Adrenal gland (tissue), 5 donors: ENCODE data around the gene RALB.

Source experiments
- CTCF ChIP-seq, 6 experiments: fragments of 450-650 bp in 4 of 6; fragments of 200-600 bp in 2 of 6; sonication (generic) in 1 of 6; IDR thresholded peaks; 1 replicate in 5 of 6; 2 replicates in 1 of 6; pipeline versions ENCODE4 v1.5.1 to v1.8.0; 2016 to 2021; ENCODE audit warnings: antibody characterized with exemption in 6 of 6, mild to moderate bottlenecking in 2 of 6, moderate library complexity in 1 of 6
- POLR2A ChIP-seq, 2 donors: fragments of 450-650 bp; IDR thresholded peaks; one replicate each; pipeline ENCODE4 v1.6.1; 2017; ENCODE audit warnings: antibody characterized with exemption in 2 of 2, mild to moderate bottlenecking in 2 of 2, moderate library complexity in 1 of 2
- donor health status: DM: no; HTN: no; CAD: no.

DNA sequence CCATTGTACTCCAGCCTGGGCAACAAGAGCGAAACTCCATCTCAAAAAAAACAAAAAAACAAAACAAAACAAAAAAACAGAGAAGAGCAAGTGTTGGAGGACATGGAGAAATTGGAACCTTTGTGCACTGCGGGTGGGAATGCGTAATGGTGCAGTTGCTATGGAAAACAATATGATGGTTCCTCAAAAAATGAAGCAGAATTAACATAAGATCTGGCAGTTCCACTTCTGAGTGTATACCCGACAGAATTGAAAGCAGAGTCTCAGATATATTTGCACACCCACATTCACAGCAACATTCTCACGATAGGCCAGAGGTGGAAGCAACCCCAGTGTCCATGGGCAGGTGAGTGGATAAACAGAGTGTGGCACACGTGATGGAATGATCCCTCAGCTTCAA is 11.0 kb upstream of the RALB start:
- no peak for TF ChIP-seq POLR2A (IDR thresholded peaks at IDR 0.05)
- no peak for TF ChIP-seq CTCF (IDR thresholded peaks at IDR 0.05)
